GM12875 (cell line): ENCODE results near the gene ATL3.
"Not testable (repeated sequence)": the region's sequence is repeated elsewhere in the genome, so short reads cannot be mapped to it uniquely, and the experiment has no call there.

Source experiments
- H3K4me3 ChIP-seq: one replicate; pipeline ENCODE4 v1.5.1; 2011; ENCODE audit warnings: low read depth, low read length, control low read depth
- CTCF ChIP-seq: IDR thresholded peaks from 2 replicates; pipeline ENCODE4 v1.5.1; 2011; ENCODE audit warnings: low read depth, mild to moderate bottlenecking, control low read depth, inconsistent platforms, low read length, moderate library complexity, borderline replicate concordance; ENCODE audit not compliant: insufficient read depth

ATL3 gene

GRCh38 chr11:63586451-63587166 is 84.6 kb downstream of the ATL3 start:
- H3K4me3 ChIP-seq, result no peak overlapping the region
- TF ChIP-seq CTCF, result no peak

- no peak for TF ChIP-seq CTCF
- no peak overlapping the region for H3K4me3 ChIP-seq
Measured at GRCh38 chr11:63583357-63583677, 87.9 kb downstream of the ATL3 start.

- H3K4me3 ChIP-seq, result not testable (repeated sequence)
Measured at GRCh38 chr11:63581224-63581623, 90.0 kb downstream of the ATL3 start.

- not testable (repeated sequence) for H3K4me3 ChIP-seq
Measured at GRCh38 chr11:63578882-63579281, 92.3 kb downstream of the ATL3 start.

GRCh38 chr11:63574856-63575602 is 96.1 kb downstream of the ATL3 start:
- no peak for TF ChIP-seq CTCF
- no peak overlapping the region for H3K4me3 ChIP-seq
